Endothelial cell of umbilical vein (primary cell): ENCODE results near the gene ADGRD2.

Source experiments
- CTCF ChIP-seq, 2 donors: IDR thresholded peaks; 1 replicate in 1 of 2; 2 replicates in 1 of 2; pipeline ENCODE4 v1.5.1; 2011; ENCODE audit warnings: low read length in 2 of 2, mild to moderate bottlenecking in 2 of 2, moderate library complexity in 2 of 2, control low read depth in 1 of 2, inconsistent platforms in 1 of 2, low read depth in 1 of 2; ENCODE audit not compliant: insufficient read depth in 1 of 2; ENCODE audit errors: extremely low read depth in 1 of 2
- GATA2 ChIP-seq: IDR thresholded peaks from 2 replicates; pipeline ENCODE4 v1.7.0; 2011; ENCODE audit warnings: low read depth, mild to moderate bottlenecking, moderate library complexity, mixed read lengths, low read length; ENCODE audit not compliant: insufficient read length, insufficient read depth

GRCh38 chr9:124498499-124499146, 48.4 kb downstream of the ADGRD2 start:
- no peak for TF ChIP-seq CTCF (IDR thresholded peaks at IDR 0.05; ENCODE audit: extremely low read depth in 1 of 2, insufficient read depth in 1 of 2, low read depth in 1 of 2, low read length in 2 of 2)
- no peak for TF ChIP-seq GATA2
